Measurements from ENCODE around the gene USP34.
A peak's percentile ranks its signal among the peaks of the same experiment; 100 is the strongest.

Gene USP34

GRCh38 chr2:61436092-61436491 lies 34.8 kb downstream of the USP34 start:
- Histone ChIP-seq H3K27ac (ENCODE audit: low read depth, low read length) (peak overlapping the region; percentile 84), H3K4me3 (ENCODE audit: insufficient read depth, low read length, poor library complexity, severe bottlenecking) (no peak overlapping the region), H3K4me2 (ENCODE audit: low read depth, low read length, poor library complexity, severe bottlenecking) (peak overlapping the region; percentile 41), H2AFZ (ENCODE audit: low read depth, low read length, severe bottlenecking) (no peak overlapping the region), H3K9ac (ENCODE audit: low read length) (no peak overlapping the region), H3K27me3 (ENCODE audit: low read length) (no peaks in the 10 kb centered on the region), H3K9me3 (ENCODE audit: insufficient read depth, low read length) (no peaks in the 10 kb centered on the region), H3K36me3 (ENCODE audit: low read length) (no peaks in the 10 kb centered on the region), H3K79me2 (ENCODE audit: insufficient read depth, low read length) (peaks cover 99% of the 10 kb centered on the region), H3K9me2 (replicated peaks; ENCODE audit: insufficient read depth, low read length) (no peaks in the 10 kb centered on the region), H4K20me1 (ENCODE audit: low read depth, low read length) (no peaks in the 10 kb centered on the region), H3F3A (ENCODE audit: insufficient read depth) (peaks cover 66% of the 10 kb centered on the region)
- TF ChIP-seq EZH2phosphoT487 (conservative IDR thresholded peaks at IDR 0.05; ENCODE audit: low read length) (no peak), CTCF (IDR thresholded peaks at IDR 0.05; ENCODE audit: insufficient read depth, low read length, poor library complexity, severe bottlenecking) (no peak)

- H3K36me3 ChIP-seq (ENCODE audit: low read length), result no peaks in the 10 kb centered on the region
- H3K27me3 ChIP-seq (ENCODE audit: low read length), result no peaks in the 10 kb centered on the region
- H3F3A ChIP-seq (ENCODE audit: insufficient read depth), result peaks cover 72% of the 10 kb centered on the region
- peak overlapping the region; percentile 84 for H3K27ac ChIP-seq (ENCODE audit: low read depth, low read length)
- H4K20me1 ChIP-seq (ENCODE audit: low read depth, low read length), result no peaks in the 10 kb centered on the region
- no peak overlapping the region for H2AFZ ChIP-seq (ENCODE audit: low read depth, low read length, severe bottlenecking)
- peak overlapping the region; percentile 41 for H3K4me2 ChIP-seq (ENCODE audit: low read depth, low read length, poor library complexity, severe bottlenecking)
- H3K9me3 ChIP-seq (ENCODE audit: insufficient read depth, low read length), result no peaks in the 10 kb centered on the region
- peaks cover 99% of the 10 kb centered on the region for H3K79me2 ChIP-seq (ENCODE audit: insufficient read depth, low read length)
- H3K4me3 ChIP-seq (ENCODE audit: insufficient read depth, low read length, poor library complexity, severe bottlenecking), result no peak overlapping the region
- H3K9me2 ChIP-seq (replicated peaks; ENCODE audit: insufficient read depth, low read length), result no peaks in the 10 kb centered on the region
- peak overlapping the region; percentile 8; the same call in 1 of the 2 replicates for H3K9ac ChIP-seq (ENCODE audit: low read length)
- no peak for TF ChIP-seq CTCF (IDR thresholded peaks at IDR 0.05; ENCODE audit: insufficient read depth, low read length, poor library complexity, severe bottlenecking)
- no peak for TF ChIP-seq EZH2phosphoT487 (conservative IDR thresholded peaks at IDR 0.05; ENCODE audit: low read length)
Observed at GRCh38 chr2:61435291-61435690, 35.6 kb downstream of the USP34 start.

- Histone ChIP-seq H3K4me3 (ENCODE audit: insufficient read depth, low read length, poor library complexity, severe bottlenecking) (no peak overlapping the region), H3F3A (ENCODE audit: insufficient read depth) (peaks cover 69% of the 10 kb centered on the region), H3K9me2 (replicated peaks; ENCODE audit: insufficient read depth, low read length) (no peaks in the 10 kb centered on the region), H3K79me2 (ENCODE audit: insufficient read depth, low read length) (peaks cover 99% of the 10 kb centered on the region), H3K27me3 (ENCODE audit: low read length) (no peaks in the 10 kb centered on the region), H3K36me3 (ENCODE audit: low read length) (no peaks in the 10 kb centered on the region), H2AFZ (ENCODE audit: low read depth, low read length, severe bottlenecking) (no peak overlapping the region), H4K20me1 (ENCODE audit: low read depth, low read length) (no peaks in the 10 kb centered on the region), H3K9ac (ENCODE audit: low read length) (peak overlapping the region; percentile 8; the same call in 1 of the 2 replicates), H3K27ac (ENCODE audit: low read depth, low read length) (peak overlapping the region; percentile 84), H3K9me3 (ENCODE audit: insufficient read depth, low read length) (no peaks in the 10 kb centered on the region), H3K4me2 (ENCODE audit: low read depth, low read length, poor library complexity, severe bottlenecking) (peak overlapping the region; percentile 41)
- TF ChIP-seq CTCF (IDR thresholded peaks at IDR 0.05; ENCODE audit: insufficient read depth, low read length, poor library complexity, severe bottlenecking) (no peak), EZH2phosphoT487 (conservative IDR thresholded peaks at IDR 0.05; ENCODE audit: low read length) (no peak)
Observed at GRCh38 chr2:61434314-61434713, 36.6 kb downstream of the USP34 start.

Measured in SU-DHL-6 (cell line).